ENCODE data around the gene FAM110C.
"Not testable (repeated sequence)": the region's sequence is repeated elsewhere in the genome, so short reads cannot be mapped to it uniquely, and the experiment has no call there.

FAM110C gene, protein sequence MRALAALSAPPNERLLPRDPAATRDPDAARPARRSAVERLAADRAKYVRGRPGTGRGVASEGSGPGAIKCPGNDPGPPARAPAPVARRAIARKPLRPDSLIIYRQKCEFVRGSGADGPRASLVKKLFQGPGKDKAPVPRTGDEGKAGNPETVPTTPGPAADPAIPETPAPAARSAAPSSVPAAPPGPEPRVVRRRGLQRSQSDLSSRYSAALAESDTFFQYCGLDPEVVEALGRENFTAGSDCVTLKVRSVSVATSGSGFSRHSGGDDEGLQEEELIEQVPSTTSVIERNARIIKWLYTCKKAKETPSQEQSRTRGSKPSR

GRCh38 chr2:46471-47345 lies at the start of gene FAM110C:
TSS of gene FAM110C (minus strand) at chr2:46505. CDS start at chr2:46385, 120 bp downstream.
- DNase-seq (ENCODE audit: low spot score): peak; percentile 49

DNA sequence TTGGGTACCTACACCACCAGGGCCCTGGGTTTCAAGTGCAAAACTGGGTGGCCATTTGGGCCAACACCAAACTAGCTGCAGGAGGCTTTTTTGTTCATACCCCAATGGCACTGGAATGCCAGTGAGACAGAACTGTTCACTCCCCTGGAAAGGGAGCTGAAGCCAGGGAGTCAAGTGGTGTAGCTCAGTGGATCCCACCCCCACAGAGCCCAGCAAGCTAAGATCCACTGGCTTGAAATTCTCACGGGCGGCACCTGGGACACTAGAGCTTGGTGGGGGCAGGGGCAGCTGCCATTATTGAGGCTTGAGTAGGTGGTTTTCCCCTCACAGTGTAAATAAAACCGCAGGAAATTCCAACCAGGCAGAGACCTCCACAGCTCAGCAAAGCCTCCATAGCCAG lies 46.0 kb upstream of the FAM110C start:
- no peak for DNase-seq (ENCODE audit: low spot score)

- no peak for DNase-seq (ENCODE audit: low spot score)
These were observed 44.5 kb upstream of the FAM110C start for GRCh38 chr2:90645-91312.

DNA sequence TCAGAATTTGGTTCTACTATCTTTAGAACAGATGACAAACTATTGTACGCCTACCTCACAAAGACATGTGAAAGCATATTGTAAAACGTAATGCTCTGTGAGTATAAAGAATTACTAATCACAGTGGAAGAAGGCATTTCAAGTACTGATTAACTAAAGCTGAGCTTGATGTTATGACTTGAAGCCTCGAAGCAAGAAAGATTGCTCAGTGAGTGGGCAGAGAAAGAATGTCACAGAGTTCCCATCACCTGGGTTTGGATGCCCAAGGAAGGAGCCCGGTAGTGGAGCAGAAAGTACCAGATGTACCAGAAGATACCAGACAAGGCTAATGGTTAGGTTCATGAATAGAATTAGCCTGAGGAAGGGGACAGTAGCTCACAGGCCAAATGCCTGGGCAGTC lies 39.5 kb upstream of the FAM110C start:
- DNase-seq (ENCODE audit: low spot score): no peak

- DNase-seq (ENCODE audit: low spot score): no peak
These were observed 37.8 kb upstream of the FAM110C start for GRCh38 chr2:84121-84520.

DNA sequence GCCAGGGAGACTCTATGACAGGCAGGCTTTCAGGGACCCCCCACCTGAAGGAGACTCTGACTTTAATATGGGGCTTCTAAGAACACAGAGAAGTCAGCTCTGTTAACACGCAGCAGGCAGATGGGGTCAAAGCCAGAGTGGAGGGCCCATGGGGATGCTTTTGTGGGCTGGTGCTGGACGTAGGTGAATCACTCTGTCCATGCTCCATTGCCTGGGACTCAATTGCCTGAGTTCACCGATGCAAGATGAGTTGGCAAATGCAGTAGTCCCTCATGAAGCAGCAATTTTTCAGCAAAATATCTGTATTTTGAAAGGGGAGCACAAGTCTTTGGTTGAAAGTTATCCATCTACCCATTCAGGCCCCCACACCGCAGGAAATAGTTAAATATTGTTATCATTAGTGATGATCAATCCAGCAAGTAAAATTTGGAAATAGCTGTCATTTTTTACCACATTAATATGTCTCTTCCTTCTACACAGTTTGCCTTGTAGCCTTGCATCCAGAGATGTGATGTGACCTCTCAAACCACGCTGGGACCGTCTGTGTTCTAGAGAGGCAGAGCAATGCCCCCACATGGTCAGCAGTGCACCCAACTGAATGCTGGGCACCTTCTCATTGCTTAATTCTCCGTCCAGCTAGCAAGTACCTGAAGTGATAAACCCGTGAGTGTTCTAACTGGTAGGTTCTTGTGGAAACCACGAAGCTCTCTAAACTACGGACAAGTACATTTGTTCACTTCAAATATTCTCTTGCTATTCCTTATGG lies 34.8 kb upstream of the FAM110C start:
- DNase-seq (ENCODE audit: low spot score): no peak

GRCh38 chr2:80378-80777 lies 34.1 kb upstream of the FAM110C start:
- DNase-seq (ENCODE audit: low spot score): no peak

DNA sequence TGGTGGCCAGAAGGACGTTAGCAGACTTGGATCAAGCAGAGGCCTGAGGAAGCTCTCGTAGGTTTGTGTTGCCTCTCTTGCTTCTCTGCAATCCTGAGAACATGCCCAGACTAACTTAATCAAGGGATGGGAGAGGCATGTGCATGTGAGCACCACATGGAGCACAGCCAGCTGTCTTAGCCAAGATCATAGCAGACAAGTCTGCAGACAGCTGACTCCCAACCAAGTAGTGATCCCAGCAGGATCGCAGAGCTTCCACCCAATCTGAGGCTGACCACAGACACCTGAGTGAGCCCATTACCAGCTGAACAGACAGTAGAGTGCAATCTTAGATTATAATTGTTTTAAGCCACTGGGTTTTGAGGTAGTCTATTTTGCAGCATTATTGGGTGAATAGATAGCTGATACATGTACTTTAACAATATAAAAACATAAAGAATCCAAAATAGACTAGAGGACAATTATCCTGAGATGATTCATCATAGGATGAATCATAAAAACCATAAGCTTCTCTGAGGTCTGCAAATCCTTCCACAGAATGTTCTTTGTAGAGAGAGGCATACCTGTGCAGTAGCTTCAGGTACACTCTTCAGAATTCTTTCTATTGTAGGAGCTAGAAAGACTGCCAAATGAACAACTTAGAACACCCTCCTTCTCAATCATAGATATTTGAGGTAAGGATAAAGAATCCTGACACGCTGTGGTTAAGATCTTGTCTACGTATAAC lies 25.2 kb upstream of the FAM110C start:
- no peak for DNase-seq (ENCODE audit: low spot score)

GRCh38 chr2:69366-70344 lies 23.4 kb upstream of the FAM110C start:
- no peak for DNase-seq (ENCODE audit: low spot score)

DNA sequence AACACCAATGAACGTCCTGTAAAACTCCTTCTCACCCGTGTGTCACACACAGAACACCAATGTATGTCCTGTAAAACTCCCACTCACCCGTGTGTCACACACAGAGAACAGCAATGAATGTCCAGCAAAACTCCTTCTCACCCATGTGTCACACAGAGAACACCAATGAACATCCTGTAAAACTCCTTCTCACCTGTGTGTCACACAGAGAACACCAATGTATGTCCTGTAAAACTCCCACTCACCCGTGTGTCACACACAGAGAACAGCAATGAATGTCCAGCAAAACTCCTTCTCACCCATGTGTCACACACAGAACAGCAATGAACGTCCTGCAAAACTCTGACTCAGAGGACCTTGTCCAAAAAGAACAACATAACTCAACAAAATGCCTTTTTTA lies 22.3 kb upstream of the FAM110C start:
- not testable (repeated sequence) for DNase-seq (ENCODE audit: low spot score)

DNA sequence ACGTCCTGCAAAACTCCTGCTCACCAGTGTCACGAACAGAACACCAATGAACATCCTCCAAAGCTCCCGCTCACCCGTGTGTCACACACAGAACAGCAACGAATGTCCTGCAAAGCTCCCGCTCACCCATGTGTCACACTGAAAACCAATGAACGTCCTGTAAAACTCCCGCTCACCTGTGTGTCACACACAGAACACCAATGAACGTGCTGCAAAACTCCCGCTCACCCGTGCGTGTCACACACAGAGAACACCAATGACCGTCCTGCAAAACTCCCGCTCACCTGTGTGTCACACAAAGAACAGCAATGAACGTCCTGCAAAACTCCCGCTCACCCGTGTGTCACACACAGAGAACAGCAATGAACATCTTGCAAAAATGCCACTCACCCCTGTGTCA lies 20.5 kb upstream of the FAM110C start:
- DNase-seq (ENCODE audit: low spot score): no peak

DNA sequence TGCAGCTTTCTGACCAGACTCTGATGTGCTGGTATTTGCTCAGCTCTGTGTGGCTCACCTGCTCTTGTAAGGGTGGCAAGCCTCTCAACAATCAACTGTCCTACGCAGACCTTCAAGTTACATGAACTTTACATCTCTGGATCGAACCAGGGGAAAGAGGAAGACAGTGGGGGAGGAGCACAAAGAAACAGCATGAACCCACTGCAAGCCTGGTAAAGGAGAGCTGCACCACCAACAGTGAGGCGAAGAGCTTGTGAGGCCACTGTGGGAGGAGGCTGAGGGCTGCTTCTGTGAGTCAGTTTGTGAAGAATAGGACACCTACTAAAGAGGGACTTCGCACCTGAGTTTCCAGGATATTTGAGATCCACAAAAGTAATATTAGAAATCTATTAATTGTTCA lies 18.8 kb upstream of the FAM110C start:
- DNase-seq (ENCODE audit: low spot score): no peak

DNA sequence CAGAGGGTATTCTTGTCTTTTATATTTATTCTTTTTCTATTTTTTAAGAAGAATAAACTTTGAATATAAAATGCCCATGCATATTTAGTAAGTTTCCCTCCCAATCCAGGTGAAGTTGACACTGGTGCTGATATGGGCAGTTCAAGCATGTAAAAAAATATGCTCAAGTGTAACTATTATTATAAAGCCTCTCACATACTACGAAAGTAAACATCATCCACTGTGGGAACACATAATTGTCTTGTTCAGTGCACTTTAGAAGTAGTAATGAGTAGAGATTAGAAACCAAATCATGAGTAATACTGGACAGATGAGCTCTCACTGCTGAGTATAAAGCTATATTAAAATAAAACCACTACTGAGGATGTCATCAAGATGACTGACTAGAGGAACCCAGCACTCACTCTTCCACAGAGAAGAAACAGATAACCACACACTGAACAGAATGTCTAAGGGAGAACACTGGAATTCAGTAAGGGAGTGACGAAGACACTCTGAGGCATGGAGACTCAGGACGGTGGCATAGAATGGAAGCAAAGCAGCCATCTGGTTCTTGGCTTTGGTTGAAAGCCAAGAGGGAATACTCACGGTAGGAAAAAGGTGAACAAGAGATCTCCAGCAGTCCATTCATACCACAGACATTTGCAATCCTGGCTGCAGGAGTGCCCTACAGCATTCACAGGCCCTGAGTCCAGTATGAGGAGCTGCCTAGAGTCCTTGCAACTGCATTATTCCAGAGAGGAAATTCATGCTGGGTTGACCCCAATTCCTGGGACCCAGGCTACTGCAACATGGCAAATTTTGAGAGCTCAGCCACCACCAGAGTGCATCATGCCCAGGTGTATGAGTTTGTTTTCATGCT lies 9.5 kb upstream of the FAM110C start:
- DNase-seq (ENCODE audit: low spot score): no peak

DNA sequence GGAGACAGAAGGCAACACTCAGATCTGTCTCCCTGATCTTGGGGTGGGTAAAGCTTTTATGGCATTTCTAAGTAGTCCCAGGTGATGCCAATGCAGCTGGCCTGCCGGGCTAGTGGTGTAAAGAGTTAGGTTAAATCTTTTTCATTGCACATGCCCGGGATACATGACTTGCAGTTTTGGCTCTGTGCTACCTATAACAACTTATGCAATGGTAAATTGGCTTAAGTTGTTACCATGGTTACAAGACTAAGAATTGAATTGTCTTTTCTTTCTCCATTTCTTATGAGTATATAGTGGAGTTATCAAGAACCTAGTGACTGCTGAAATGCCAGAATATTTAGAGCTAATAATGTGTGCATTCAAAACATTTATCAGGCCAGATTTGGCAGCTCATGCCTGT lies 5.3 kb upstream of the FAM110C start:
- no peak for DNase-seq (ENCODE audit: low spot score)

- DNase-seq (ENCODE audit: low spot score): no peak
These were observed 1.4 kb upstream of the FAM110C start for GRCh38 chr2:47737-48136.

GRCh38 chr2:47346-47725 lies 1.0 kb upstream of the FAM110C start:
- DNase-seq (ENCODE audit: low spot score): no peak

DNA sequence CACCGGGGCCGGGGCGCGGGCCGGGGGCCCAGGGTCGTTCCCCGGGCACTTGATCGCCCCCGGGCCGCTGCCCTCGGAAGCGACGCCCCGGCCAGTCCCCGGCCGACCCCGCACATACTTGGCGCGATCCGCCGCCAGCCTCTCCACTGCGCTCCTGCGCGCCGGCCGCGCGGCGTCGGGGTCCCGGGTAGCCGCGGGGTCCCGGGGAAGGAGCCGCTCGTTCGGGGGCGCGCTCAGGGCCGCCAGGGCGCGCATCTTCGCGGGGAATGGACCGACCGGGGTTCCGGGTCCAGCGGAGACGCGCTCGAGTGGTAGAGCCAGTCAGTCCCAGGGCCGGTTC lies 204 bp downstream of the FAM110C start:
- DNase-seq (ENCODE audit: low spot score): no peak

DNA sequence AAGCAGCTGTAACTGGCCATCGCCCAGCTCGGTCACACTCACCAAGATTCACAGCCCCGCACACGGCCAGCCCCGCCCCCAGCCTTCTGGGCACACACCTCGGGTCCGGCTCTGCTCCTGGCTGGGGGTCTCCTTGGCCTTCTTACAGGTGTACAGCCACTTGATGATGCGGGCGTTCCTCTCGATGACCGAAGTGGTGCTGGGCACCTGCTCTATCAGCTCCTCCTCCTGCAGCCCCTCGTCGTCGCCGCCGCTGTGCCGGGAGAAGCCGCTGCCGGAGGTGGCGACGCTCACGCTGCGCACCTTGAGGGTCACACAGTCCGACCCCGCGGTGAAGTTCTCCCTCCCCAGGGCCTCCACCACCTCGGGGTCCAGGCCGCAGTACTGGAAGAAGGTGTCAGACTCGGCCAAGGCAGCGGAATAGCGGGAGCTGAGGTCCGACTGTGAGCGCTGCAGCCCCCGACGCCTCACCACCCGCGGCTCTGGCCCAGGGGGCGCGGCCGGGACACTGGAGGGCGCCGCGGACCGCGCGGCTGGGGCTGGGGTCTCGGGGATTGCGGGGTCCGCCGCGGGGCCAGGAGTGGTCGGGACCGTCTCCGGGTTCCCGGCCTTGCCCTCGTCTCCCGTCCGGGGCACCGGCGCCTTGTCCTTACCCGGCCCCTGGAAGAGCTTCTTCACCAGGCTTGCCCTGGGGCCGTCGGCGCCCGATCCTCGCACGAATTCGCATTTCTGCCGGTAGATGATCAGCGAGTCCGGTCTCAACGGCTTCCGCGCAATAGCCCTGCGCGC lies 769 bp downstream of the FAM110C start:
- DNase-seq (ENCODE audit: low spot score): no peak

All from AG08396 (cell line).